Hypothalamus (tissue), 51 donors: Measurements from ENCODE around the gene IRF1.

ENCODE experiments used
- DNase-seq, 51 donors: peaks; one replicate each; lab custom pipeline; 2025; lab: John Stamatoyannopoulos, UW

IRF1 gene

GRCh38 chr5:132463811-132464155 lies 26.8 kb downstream of the IRF1 start:
- DNase-seq: no peak

- no peak for DNase-seq
These were observed 27.5 kb downstream of the IRF1 start for GRCh38 chr5:132462856-132463745.

- DNase-seq: no peak
These were observed 28.2 kb downstream of the IRF1 start for GRCh38 chr5:132462333-132462732.

- no peak for DNase-seq
These were observed 29.0 kb downstream of the IRF1 start for GRCh38 chr5:132461569-132462070.

GRCh38 chr5:132460846-132461568 lies 29.6 kb downstream of the IRF1 start:
- DNase-seq: no peak

GRCh38 chr5:132459983-132460838 lies 30.4 kb downstream of the IRF1 start:
- DNase-seq: peak in 1 of 51 donors; percentile 20

- no peak for DNase-seq
These were observed 31.3 kb downstream of the IRF1 start for GRCh38 chr5:132459031-132459982.

GRCh38 chr5:132458651-132459030 lies 31.9 kb downstream of the IRF1 start:
- no peak for DNase-seq

GRCh38 chr5:132458226-132458560 lies 32.4 kb downstream of the IRF1 start:
- DNase-seq: no peak

GRCh38 chr5:132457371-132458225 lies 33.0 kb downstream of the IRF1 start:
- DNase-seq: no peak

GRCh38 chr5:132456987-132457361 lies 33.6 kb downstream of the IRF1 start:
- DNase-seq: no peak

GRCh38 chr5:132456296-132456986 lies 34.1 kb downstream of the IRF1 start:
- peak in 1 of 51 donors; percentile 12 for DNase-seq

GRCh38 chr5:132455614-132456115 lies 34.9 kb downstream of the IRF1 start:
- DNase-seq: no peak

- no peak for DNase-seq
These were observed 36.2 kb downstream of the IRF1 start for GRCh38 chr5:132454361-132454760.

GRCh38 chr5:132451387-132451786 lies 39.2 kb downstream of the IRF1 start:
- no peak for DNase-seq

GRCh38 chr5:132449060-132449459 lies 41.5 kb downstream of the IRF1 start:
- no peak for DNase-seq

GRCh38 chr5:132447196-132447595 lies 43.4 kb downstream of the IRF1 start:
- DNase-seq: no peak

- DNase-seq: peak in 23 of 51 donors; percentile 9 to 56 (median 39)
These were observed 44.0 kb downstream of the IRF1 start for GRCh38 chr5:132446621-132447020.
